Upper lobe of left lung (tissue), 4 donors: ENCODE results near the gene GPR153.

Source experiments
- EP300 ChIP-seq, 4 donors: sonication (generic); formaldehyde crosslinking; IDR thresholded peaks; one replicate each; pipeline ENCODE4 v1.5.1; 2017; ENCODE audit warnings: antibody characterized with exemption in 4 of 4, control low read depth in 2 of 4
- POLR2A ChIP-seq, 4 donors: fragments of 450-650 bp; IDR thresholded peaks; one replicate each; pipeline ENCODE4 v1.5.1; 2016 to 2017; ENCODE audit warnings: antibody characterized with exemption in 4 of 4, mild to moderate bottlenecking in 2 of 4
- POLR2AphosphoS5 ChIP-seq, 2 donors: sonication (generic); formaldehyde crosslinking; IDR thresholded peaks; one replicate each; pipeline ENCODE4 v1.5.1; 2017; ENCODE audit warnings: antibody characterized with exemption in 2 of 2
- TF ChIP-seq, protein P1 (sequence below), 6 experiments: fragments of 450-650 bp in 4 of 6; fragments of 200-600 bp in 2 of 6; sonication (generic) in 2 of 6; IDR thresholded peaks; one replicate each; pipeline ENCODE4 v1.5.1; 2016 to 2019; ENCODE audit warnings: antibody characterized with exemption in 6 of 6

DNA sequence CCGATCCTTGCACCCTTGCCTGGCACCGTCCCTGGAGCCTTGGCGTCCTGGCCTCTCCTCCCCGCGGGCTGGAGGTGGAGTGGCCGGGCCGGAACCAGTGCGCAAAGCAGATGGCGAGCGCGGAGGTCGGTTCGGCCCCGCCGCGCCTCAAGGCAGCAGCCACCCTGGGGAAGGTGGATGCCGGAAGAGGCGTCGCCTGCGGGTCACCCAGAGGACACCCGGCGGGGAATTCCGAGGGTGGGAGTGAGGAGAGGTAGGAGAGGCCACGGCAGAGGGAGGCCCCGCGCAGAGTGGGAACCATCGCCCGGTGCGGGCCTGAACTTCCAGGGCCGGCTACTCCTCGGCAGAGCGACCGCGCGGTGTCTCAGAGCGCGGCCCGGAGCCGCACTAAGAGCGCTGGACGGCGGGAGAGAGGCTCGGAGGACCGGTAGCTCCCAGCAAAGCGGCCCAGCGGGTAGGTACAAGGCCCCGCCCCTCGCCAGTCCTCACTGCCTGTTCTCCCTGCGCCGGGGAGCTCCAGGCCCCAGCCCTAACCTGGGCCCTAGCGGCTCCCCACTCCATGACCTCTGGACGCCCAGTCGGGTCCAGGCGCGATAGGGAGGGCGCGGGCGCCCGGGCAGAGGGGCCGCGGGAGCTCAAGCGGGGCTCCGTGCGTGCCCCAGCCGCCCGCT, 54.9 kb downstream of the GPR153 start, which contains the start of gene RNF207:
- TF ChIP-seq, protein P1, sequence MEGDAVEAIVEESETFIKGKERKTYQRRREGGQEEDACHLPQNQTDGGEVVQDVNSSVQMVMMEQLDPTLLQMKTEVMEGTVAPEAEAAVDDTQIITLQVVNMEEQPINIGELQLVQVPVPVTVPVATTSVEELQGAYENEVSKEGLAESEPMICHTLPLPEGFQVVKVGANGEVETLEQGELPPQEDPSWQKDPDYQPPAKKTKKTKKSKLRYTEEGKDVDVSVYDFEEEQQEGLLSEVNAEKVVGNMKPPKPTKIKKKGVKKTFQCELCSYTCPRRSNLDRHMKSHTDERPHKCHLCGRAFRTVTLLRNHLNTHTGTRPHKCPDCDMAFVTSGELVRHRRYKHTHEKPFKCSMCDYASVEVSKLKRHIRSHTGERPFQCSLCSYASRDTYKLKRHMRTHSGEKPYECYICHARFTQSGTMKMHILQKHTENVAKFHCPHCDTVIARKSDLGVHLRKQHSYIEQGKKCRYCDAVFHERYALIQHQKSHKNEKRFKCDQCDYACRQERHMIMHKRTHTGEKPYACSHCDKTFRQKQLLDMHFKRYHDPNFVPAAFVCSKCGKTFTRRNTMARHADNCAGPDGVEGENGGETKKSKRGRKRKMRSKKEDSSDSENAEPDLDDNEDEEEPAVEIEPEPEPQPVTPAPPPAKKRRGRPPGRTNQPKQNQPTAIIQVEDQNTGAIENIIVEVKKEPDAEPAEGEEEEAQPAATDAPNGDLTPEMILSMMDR (IDR thresholded peaks at IDR 0.05) = no peak
- peak in 2 of 4 donors; percentile 50 to 58 for TF ChIP-seq POLR2A (IDR thresholded peaks at IDR 0.05)
- peak; percentile 35 to 40 for TF ChIP-seq POLR2AphosphoS5 (IDR thresholded peaks at IDR 0.05)
- no peak for TF ChIP-seq EP300 (IDR thresholded peaks at IDR 0.05)
